HG03469 (cell line): ENCODE measurements around the gene TRAF3.
"Not testable (repeated sequence)": the region's sequence is repeated elsewhere in the genome, so short reads cannot be mapped to it uniquely, and the experiment has no call there.

ENCODE experiments used
- ATAC-seq: cut with Tn5 transposase; IDR thresholded peaks from one replicate; pipeline ENCODE4 v1.9.1; 2021; ENCODE audit warnings: mild to moderate bottlenecking, moderate library complexity, moderate number of reproducible peaks; ENCODE audit not compliant: unreplicated experiment

The TRAF3 gene

DNA sequence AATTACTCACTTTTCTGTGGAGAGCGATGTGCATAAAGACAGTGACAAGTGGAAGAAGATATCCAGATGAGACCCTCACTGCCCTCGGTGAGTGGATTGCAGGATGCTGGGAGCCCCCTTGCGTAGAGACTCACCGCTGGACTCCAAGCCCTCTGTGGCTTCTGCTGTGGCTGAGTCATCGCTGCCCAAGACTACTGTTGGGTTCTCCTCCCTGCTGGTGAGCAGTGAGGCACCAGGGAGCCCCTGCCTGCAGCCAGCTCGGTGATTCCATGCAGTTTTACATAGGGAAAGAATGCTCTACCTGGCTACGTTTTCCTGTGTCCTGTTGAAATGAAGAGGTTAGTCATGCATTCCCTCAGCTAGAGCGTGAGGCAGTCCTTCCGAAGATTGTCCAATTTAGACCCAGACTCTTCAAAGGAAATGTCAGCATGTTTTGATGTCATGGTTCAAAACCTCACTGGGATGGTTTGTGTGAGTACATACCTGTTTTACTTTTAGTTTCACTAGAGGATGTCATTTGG lies 28.2 kb downstream of the TRAF3 start:
- no peak for ATAC-seq

GRCh38 chr14:102805941-102806340 lies 28.7 kb downstream of the TRAF3 start:
- ATAC-seq = no peak

DNA sequence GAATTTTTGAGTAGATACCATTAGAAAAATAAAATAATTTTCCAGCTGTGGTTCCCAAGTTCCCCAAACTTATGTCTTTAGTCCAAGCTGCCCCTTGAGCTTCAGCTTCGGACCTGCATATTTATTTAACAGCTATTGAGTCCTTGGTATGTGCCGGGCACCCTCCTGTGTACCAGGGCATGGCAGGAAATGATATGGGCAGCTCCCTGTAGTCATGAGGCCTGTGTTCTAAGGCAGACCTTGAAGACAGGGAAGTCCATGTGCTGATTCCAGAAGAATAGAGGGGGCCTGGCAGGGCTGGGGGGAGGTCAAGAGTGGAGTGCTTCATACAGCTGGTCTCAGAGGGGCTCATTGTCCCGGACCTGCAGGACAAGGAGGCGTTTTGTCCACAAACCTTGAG lies 29.2 kb downstream of the TRAF3 start:
- ATAC-seq = no peak

DNA sequence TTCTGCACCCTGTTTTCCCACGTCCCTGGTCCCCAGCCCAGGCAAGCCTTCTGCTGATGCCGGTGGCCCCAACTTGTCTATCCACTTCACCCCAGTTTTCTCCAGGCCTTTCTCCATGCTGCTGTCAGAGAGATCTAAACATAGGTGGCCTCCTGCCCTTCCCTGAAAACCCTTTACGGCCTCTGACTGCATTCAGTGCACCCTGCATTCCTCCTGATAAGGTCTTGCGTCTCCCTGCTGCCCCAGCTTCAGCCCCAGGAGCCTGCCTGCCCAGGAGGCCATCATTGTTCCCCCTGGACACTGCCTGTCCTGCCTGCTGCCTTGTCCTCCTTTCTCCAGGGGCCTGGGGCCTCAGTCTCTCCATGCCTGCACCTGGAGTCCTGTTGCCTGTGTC lies 29.8 kb downstream of the TRAF3 start:
- ATAC-seq = no peak

DNA sequence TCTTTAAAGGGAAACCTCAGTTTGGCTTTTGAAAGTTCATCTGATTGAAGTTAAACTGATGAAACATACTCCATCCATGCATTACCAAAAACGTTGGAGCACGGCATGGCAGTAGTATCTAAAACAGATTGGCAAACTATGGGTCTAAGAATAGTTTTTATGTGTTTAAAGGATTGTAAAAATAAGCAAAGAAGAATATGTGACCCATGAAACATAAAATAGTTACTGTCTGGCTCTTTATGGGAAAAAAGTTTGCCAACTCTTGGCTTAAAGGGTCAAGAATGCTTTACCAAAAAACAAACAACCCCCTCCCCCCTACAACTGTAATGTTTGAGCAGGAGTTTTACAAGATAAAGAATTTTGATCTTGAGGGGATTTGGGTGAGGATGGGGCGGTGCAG lies 32.6 kb downstream of the TRAF3 start:
- no peak for ATAC-seq

- no peak for ATAC-seq
These were observed 33.3 kb downstream of the TRAF3 start for GRCh38 chr14:102810523-102810922.

DNA sequence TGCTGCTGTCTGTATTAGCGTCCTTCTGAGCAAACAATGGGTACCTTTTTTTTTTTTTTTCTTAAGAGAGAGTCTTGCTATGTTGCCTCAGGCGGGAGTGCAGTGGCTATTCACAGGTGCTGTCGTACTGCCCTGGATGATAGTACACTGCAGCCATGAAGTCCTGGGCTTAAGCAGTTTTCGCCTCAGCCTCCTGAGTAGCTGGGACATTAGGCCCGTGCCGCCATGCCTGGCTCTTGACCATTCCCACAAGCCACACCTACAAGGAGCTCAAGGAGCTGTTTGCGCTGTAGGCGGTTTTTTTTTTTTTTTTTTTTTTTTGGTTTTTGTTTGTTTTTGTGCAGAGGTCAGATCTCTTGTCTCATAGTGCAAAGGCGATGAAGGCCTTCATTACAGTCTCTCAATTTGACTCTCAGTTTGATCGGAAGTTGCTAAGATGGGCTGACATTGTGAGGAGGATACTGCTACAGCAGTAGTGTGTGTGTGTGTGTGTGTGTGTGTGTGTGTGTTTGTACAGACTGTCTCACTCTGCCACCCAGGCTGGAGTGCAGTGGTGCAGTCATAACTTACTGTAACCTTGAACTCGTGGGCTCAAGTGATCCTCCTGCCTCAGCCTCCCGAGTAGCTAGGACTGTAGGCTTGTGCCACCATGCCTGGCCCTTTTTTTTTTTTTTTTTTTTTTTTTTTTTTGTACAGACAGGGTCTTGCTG lies 34.2 kb downstream of the TRAF3 start:
- no peak for ATAC-seq

DNA sequence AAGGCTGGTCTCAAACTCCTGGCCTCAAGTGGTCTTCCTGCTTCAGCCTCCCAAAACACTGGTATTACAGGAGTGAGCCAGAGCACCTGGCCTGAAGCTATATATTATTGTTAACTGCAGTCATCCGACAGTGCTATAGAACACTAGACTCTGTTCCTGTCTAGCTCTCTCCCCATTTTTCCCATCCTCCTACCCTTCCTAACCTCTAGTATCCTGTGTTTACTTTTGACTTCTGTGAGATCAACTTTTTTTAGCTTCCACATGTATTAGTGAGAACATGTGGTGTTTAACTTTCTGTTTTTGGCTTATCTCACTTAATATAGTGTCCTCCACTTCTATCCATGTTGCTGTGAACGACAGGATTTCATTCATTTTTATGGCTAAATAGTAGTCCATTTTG lies 34.7 kb downstream of the TRAF3 start:
- no peak for ATAC-seq

DNA sequence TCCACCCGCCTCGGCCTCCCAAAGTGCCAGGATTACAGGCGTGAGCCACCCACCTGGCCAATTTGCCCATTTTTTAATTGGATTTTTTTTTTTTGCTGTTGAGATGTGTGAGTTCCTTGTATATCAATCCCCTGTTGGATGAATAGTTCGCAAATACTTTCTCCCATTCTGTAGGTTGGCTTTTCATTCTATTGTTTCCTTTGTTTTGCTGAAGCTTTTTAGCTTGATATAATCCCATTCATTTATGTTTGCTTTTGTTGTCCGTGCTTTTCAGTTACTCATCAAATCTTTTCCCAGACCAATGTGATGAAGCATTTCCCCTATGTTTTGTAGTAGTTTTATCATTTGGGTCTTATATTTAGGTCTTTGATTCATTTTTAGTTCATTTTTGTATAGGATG lies 36.4 kb downstream of the TRAF3 start:
- no peak for ATAC-seq

GRCh38 chr14:102817318-102817717 lies 40.1 kb downstream of the TRAF3 start:
- no peak for ATAC-seq

DNA sequence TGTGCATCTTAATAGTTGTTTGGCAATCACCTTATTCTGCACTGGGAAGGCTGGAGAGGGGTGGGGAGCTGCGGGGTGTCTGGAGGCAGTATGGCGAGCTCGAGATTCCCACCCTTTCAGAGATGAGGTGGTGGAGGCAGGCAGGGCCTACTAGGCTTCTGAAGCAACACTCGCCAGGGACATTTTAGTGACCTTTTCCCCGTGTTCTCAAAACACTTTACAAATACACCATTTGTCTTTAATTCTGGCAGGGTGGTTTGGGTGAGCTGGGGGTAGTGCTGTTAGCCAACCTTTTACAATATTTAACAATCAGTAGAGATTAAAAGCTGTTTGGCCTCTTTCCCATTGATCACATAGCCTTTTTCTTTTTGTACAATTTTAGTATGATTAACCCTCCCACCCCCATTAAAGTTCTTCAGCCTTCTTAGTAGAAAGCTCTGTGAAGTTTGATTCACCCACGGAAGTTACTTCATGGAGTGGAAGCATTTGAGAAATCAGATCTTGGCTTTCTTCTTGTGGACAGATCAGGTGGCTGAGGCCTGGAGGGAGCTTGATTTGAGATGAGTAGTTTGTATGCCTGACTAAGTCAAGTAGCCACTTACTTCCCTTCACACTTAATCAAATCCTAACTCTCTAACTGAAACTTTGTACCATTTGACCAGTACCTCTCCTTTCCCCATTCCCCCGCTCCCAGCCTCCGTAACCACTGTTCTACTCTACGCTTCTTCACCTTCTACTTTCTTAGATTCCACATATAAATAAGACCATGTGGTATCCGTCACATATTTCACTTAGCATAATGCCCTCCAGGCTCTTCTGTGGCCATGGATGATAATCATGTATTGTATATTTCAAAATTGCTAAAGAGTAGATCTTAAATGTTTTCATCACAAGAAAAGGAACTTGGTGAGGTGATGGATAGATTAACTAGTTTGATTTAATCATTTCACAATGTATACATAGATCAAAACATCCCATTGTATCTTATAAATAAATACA lies 41.0 kb downstream of the TRAF3 start:
- no peak for ATAC-seq

GRCh38 chr14:102819176-102819628 lies 42.0 kb downstream of the TRAF3 start:
- ATAC-seq = peak; percentile 49

- no peak for ATAC-seq
These were observed 42.6 kb downstream of the TRAF3 start for GRCh38 chr14:102819747-102820330.

GRCh38 chr14:102821252-102821651 lies 44.0 kb downstream of the TRAF3 start:
- ATAC-seq = no peak

GRCh38 chr14:102822311-102822863 lies 45.1 kb downstream of the TRAF3 start:
- ATAC-seq = no peak

- not testable (repeated sequence) for ATAC-seq
These were observed 45.6 kb downstream of the TRAF3 start for GRCh38 chr14:102822887-102823286.

- ATAC-seq = no peak
These were observed 46.3 kb downstream of the TRAF3 start for GRCh38 chr14:102823546-102823945.

DNA sequence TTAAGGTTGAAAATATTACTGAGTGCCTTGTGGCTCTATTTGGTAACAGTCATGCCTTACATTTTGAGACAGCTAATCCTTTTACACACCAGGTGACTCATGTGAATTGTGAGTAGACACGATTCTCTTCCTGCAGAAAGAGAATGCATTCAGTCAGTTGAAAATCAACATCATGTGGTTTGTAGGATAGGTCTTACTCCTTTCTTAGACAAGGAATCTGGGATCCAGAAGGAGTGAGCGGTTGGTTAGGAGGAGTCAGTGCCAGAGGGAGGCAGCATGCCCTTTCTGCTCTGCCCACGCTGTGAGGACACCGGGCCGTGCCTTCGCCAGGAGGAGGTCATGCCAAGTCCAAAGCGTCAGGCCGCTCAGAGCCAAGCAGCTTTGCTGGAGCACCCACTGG lies 47.6 kb downstream of the TRAF3 start:
- no peak for ATAC-seq

GRCh38 chr14:102825307-102826095 lies 48.3 kb downstream of the TRAF3 start:
- no peak for ATAC-seq

DNA sequence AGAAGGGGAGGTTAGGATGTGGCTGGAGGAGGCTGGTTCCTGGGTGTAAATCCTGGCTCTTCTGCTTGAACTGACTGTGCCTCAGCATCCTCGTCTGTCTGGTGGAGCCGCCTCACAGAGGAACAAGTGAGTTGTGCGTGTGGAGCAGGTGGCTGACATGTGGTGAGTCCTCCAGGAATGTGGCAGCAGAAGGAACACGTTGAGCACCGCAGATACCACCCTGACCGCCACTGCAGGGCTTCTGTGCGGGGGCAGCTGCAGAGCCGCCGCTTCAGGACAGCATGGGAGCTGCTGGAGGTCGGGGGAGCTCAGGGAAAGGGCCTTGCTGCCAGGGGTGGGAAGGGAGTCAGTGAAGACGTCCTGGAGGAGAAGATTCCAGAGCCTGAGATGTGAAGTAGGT lies 48.9 kb downstream of the TRAF3 start:
- ATAC-seq = no peak
